Stimulated activated CD4-positive, alpha-beta T cell treated with anti-CD3 and anti-CD28 coated beads, Interleukin-2, amount 100 ng/mL, for 24 hours (primary cell): Measurements from ENCODE around the gene TTC7B.

Experiments used
- DNase-seq, 2 donors: peaks; one replicate each; pipeline ENCODE4 v3.0.0-alpha.2; 2020

The TTC7B gene

DNA sequence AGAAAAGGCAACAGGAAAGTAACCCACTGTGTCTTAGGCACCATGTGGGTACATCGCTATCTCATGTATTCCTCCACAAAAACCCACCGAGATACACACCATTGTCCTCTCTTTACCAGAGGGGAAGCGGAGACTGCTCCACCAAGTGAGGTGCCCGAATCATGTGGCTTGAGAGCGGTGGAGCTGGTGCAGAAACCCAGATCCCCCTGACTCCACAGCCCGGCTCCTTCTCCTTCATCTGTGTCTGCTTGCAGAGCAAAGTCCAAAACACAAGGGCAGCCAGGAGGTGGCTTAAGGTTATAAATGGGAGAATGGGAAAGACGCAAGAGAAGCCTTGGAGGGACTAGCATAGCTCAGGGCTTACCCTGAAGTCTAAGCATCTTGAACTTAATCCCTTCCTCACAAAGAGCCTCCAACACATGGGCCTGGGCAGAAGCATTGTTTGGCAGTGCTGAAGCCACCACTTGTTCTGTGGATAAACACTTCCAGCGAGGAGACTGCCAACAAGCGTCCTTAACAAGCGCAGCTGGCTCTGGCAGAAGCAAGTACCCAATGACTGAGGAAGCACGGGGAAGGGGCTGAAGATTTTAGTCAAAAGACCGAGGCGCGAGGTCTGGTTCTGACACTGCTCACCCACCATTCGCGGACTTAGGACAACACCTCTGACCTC, 83.0 kb downstream of the TTC7B start:
- no peak for DNase-seq

DNA sequence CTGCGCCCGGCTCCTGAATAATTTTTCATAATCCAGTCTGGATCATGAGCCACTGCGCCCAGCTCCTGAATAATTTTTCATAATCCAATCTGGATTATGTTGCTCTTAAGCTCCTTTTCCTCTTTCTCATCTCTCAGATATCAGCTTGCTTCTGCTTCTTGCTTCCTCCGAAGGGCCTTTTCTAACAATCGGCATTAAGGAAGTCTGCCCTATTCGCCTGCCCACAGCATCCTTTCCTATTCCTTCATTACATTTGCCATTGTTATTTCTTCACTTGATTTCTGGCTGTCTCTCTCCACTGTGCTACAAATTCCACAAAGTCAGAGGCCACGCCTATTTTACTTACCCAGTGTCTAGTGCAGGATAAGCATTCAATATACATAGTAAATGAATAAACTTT, 83.5 kb downstream of the TTC7B start:
- no peak for DNase-seq

DNA sequence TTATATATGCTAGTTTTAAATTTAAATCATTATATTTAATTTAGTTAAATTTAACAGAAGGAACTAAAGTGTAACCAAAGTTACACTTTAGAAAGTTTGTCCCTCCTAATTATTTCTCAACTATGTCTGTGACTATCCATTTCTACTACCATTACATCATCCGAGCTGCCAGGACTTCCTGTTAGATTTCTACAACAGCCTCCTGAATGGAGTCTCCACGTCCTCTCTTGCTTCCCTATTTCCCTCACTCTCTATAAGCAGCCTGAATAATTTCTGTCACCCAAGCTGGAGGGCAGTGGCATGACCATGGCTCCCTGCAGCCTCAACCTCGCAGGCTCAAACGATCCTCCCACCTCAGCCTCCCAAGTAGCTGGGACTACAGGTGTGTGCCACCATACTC, 84.1 kb downstream of the TTC7B start:
- DNase-seq, result no peak

DNA sequence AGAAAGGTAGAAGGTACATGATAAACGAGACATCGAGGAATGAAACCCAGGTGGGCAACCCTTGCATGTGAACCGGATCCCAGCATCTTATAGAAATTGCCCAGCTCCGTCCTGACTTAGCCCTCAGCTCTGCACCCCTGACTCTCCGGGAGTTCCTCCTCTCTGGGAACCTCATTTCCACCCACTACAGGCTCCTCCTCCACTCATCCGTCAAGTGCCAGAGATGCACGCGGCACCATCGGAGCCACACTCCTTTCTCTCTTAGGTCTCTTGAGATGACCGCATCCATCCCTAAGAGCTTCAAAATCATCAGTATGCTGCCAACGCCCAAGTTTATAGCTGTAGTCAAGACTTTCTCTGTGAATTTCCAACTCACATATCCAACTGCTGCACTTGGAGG, 84.7 kb downstream of the TTC7B start:
- DNase-seq, result no peak

DNA sequence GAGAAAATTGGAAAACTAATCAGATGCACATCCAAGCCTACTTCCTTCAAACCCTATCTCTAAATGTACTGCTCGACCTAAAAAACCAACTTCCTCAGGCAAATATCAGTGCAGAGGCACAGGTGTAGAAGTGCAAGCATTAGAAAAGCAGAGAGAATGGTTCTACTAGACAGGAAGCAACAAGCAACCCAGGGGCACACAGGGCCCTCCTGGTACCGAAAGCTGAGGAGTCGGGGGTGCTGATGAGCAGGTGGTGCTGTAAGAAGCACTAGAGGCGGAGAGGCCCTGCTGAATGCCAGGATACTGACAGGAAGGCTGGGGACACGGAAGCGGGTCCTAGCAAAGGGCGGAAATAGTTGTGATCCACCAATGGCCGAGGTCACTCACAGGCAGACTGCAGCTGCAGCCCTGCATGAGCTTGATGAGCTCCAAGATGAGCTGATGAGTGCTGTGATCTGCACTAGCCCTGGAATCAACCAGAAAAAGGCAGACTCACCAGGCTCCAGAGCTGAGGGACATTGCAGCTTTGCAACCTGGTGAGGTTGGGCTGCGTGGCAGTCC, 85.9 kb downstream of the TTC7B start:
- DNase-seq, result no peak

DNA sequence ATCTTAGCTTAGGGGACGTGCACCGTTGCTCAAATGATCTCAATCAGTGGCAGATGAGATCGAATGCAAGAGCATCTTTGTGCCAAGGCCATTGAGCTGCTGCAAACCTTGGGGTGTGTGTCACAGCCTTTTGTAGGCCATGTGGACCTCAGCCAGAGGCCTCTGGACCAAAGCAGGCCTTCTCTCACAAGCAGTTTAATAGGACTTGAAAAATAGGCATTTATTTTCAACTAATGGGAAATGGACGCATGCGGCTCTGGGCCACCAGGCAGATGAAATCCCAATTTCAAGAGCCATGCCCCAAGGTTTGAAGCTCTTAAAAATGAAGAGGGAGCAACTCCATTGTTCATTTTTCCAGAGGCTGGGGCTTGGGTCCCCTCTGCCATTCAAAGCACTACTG, 87.3 kb downstream of the TTC7B start:
- no peak for DNase-seq

DNA sequence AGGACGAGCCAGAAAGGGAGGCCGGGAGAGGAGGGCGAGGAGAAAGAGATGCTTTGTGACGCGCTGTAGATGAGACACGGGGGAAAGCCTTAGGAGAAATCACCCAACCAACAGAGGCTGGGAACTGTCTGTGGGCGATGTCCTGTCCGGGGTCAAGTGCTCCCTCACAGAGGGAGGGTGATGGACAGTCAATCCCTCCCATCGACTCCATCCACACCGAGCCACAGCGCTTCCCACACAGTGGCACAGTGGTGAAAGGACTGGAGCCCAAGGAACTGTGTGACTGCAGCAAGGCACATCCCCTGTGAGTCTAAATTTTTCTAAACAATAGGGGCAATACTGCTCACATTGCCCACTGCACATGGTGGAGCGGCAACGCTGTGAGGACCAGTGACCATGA, 89.1 kb downstream of the TTC7B start:
- no peak for DNase-seq

DNA sequence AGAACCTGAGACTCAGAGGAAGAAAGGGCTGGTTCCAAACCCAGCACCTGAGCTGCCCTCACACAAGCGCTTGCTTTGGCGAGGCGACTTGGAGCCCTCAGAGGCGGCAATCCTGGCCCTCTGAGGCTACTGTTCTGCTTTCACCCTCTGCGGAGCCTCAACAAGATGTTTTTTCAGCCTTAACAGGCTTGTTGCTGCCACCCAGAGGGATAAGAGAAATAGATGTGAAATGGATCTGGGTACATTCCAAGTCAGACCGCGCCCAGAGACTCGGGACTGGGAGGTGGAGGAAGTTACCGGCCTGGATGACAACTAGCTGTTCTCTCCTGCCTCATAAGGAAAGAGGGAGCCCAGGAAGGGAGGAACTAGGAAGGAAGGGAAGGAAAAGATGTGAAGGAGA, 89.6 kb downstream of the TTC7B start:
- DNase-seq, result no peak

DNA sequence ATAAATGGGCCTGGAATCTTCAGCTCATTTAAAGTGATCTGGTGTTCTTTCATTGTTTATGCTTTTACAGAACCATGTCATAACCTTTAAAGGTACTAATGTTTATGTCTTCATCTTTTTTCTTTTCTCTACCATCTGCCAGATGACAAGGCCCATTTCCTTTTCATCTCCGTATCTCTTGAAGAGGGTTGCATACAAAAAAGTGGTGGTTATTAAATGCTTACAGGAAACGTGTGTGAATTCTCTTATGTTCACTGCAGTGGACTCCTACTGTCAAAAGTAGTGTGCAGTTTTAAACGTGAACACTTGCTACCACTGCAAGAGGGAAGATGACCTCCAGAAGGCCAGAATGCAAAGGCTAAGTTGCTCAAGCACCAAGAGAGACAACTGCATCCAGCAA, 91.4 kb downstream of the TTC7B start:
- DNase-seq, result no peak

DNA sequence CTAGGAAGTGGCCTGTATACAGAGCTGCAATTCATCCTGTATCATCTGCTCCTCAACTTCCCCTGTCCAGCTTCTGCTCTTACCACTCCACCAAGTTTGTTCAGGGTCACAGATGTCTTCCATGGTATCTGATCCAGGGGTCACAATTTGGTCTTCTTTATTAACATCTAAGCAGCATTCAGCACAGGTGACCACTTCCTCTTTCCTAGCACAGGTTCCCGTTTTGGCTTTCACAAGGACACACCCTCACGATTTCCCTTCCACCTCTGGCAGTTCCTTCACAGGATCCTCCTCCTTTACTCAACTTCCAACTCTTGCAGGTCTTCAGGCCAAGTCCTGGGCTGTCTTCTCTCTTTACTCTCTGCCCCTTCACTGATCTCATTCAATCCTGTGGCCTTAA, 93.6 kb downstream of the TTC7B start:
- DNase-seq, result no peak

DNA sequence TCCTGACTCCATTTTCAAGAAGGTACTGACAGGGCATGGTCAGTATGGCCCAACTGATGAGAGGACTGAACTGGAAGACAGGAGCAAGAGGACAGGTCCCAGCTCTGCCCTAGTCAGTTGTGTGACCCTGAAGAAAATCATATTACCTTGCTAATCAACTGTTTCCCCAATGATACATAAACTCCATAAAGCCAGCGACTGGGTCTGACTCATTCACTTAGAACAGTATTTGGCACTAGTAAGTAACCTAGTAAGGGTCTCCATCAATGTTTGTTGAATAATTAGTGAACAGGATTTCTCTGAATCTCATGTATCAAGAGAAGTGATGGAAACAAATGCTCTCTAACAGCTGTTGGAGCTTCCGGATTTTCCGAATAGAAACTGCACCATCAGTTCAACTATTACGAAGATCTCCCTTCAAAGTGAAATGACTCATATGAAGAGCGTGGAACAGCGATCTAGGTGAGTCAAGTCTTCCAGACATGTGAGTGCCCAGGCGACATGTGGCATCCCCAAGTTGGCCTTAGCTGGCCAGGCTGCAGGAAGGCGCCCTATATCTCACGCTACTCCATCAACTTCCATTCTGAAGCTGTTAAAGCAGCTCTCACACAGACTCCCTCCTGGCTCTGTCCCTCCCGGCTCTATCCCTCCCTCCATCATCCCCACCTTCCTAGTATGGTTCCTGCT, 94.5 kb downstream of the TTC7B start:
- DNase-seq, result no peak

DNA sequence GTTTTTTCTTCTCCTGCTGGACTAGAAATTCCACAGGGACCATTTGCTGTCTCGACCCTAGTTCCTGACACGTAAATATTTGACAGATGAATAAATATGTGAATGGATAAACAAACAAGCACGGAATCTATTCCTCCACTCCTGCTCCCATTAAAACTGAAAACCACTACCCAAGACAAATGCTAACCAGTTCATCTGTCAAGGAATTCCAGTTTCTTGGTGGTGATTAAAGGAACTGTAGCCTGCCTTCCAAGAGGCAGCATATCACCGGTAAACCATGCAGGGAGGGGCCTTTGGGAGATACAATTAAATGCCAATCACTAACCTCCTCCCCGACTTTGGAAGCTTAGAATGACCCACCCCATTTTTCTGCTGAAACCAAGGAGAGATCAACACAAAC, 95.4 kb downstream of the TTC7B start:
- no peak for DNase-seq

DNA sequence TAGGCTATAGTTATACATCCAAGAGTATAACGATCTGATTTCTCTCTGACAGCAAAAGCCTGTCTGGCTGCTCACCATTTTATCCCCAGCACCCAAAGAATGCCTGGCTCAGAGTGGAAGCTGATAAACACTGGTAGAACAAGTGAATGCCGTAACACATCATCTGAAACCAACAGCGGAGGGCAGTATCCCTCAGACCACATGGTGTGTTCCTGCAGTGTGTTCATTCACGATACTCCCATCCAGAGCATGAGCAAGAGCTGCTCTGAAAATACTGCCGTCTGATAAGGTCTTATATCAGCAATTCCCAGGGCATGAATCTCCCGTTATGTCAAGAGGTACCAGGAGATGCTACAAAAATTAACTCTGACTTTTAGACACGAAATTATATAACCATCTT, 95.9 kb downstream of the TTC7B start:
- DNase-seq, result no peak

DNA sequence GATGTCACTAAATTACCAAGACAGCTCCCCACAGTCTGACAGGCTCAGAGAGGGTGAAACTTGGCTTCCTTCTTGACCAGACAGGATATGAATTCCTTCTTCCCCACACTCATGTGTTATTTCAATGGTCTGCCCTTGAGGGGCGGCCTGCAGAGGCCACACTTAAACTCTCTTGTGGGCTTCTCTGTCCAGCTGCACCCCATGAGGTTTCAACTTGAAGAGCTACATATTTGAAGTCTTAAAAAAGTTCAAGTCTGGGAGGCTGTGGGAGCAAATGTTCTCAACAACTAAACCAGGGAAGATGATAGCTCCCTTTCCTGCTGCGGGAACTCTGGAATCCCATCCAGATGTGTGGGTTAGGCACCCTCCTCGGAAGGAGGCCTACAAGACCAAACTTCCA, 98.3 kb downstream of the TTC7B start:
- no peak for DNase-seq

DNA sequence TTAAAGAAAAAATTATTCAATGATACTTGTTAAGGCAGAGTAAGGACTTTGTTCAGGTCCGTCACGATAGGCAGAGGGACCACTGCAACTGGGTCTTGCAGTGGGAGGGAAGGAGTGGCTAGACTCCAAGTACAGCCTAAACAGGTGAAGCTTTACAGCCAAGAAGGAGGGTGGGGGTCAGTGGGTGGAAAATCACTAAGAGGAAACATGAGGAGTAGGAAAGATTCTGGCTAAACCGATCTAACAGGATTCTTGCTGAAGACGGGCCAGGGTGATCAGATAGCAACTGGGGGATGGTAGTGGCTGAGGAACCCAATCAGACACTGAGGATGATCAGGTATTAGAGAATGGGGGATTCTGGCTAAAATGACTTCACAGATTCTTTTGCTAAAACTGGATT, 100.2 kb downstream of the TTC7B start:
- no peak for DNase-seq

DNA sequence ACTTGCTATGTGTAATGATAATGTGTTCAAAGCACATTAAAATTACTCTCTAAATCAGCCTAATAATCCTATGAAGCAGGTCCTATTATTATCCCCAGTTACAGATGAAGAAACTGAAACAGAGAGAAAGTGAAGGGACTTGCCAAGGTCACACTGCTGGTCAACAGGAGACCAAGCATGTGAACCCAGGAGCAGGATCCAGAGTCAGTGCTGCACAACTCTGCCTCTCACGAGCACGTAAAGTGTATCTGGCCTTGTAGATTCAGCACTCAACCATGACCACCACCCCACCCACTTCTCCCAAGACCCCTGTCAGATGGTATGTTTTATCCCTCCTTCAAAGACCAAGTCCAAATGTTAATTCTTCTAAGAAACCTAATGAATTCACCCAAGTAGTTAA, 100.7 kb downstream of the TTC7B start:
- DNase-seq, result no peak

DNA sequence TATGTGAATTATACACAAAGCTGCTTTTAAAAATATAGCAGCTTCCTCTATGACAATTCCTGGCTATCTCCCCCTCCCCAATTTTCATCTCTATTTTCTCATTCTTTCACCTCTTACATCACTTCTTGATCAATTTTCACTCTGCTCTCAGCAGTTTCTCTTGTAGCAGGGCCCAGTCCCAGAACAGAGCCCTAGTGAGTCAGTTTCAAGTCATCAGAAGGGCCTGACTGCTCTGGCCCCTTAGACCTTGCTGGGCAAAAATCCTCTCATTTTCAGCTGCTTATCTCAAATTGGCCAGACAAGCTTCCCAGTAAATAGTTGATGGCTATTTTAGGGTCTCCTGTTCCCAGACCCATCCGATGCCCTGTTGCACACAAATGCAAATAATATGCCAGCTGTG, 101.4 kb downstream of the TTC7B start:
- DNase-seq, result no peak

DNA sequence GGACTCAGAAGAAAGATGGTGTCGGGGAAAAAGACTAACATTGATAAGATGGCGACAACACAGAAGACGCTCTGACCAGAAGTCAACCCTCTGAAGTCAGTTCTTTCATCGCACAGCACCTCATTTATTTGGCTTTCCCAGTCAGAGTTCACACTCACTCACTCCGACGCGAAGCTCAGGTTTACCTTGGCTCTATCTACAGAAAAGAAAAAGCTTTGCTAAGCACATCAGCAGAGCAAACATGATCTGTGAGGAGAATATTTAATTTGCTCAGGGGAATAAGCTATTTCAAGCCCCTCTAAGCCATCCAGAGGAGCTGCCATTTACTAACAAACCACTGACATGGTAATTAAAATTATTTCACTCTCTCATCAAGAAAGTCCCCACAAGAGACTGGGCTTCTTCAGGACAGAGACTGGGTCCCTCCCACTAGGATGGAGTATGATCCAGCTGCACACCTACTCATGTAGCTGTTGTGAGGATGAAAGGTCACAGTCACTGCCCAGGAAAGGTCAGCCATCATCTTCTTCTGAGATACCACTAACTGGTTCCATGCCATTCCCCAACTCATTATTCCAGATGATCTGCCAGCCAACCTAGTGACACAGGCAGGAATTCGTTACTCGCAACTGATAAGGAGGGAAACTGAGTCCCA, 111.4 kb downstream of the TTC7B start:
- DNase-seq, result no peak

DNA sequence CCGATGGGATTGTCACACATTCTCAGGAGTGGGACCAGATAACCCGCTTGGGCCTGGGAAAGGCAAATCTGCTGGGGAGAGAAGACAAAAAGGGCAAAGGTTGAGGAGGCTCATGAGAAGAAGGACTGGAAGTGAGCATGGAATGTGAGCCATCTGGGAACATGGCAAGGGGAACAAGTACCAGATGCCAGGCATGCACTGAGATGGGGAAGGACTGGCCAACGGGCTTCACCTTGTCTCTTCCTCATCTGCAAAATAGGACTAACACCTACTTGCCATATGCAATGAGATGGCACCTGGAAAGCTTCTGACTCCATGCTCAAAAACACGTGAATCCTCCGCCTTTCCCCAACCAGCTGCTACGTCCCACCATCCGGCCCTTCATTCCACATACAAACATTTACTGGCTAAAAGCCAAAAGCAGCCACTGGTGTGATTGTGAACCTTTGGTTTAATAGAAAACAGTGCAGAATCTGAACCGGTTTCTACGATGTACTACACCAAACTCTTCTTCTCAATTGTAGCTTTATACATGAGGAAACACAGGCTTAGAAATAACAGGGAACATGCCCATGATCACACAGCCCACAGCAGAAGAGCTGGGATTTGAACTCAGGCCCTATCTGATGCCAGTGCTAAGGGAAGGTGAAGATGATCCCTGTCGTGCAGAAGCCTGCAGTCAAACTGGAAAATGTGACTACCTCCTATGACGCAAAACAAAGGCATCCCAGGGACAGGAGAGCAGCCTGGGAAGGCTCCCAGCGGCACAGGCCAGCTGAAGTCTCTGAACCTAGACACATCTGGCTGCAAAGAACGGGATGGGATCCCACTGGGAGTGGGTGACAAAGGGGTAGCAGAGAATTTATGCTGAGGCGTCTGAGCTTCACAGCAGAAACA, 112.1 kb downstream of the TTC7B start:
- no peak for DNase-seq

DNA sequence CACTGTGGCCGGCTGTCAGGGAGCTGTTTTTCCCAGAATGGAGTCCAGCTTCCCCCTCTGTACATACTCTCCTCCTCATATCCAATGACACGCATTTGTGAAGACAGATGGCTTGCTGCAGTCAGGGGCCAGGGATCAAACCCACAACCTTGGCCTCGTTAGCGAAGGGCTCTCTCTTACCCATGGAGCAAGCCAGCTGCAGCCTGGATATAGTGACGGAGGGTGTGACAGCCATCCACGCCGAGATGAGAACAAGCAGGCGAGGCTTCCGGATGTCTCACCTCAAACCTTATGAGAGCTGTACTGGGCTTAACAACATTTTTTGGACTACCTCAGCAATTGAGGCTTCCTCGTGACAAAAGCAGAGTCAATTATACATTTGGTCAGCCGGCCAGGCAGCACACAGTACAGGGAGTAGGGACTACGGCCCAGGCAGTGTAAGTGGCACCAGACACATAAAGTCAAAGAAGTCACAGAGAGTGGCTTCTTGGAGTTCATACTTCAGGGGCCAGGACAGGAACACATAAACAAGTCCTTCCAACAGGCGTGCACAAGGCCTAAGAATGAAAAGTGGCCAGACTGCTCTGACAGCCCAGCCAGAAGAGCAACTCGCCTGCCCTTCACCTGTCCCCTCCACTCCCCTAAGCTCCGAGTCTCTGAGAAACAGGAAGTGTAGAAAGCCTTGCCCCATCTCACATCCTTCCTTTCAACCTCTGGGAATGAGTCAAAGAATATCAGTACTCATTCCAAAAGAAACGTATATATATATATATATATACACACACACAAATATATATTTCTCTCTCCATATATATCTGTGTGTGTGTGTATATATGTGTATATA, 115.1 kb downstream of the TTC7B start:
- no peak for DNase-seq

DNA sequence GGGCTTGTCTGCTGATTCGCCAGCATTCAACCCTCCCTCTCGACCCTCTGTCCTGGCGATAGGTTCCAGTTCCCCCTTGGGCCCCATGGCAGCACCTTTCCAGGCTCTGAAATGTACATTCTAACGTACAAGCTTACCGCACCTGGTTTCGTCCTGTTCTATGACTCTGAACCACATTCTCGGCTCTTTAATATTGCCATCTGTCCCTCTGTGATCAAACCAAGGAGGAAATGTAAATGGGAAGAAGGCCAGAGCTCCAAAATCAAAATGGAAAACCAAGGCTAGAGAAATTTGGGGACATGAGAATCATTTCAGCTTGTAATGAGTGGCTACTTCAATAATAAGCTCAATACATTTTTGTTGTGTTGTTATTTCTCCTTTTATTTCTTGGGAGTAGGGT, 117.2 kb downstream of the TTC7B start:
- DNase-seq, result no peak

DNA sequence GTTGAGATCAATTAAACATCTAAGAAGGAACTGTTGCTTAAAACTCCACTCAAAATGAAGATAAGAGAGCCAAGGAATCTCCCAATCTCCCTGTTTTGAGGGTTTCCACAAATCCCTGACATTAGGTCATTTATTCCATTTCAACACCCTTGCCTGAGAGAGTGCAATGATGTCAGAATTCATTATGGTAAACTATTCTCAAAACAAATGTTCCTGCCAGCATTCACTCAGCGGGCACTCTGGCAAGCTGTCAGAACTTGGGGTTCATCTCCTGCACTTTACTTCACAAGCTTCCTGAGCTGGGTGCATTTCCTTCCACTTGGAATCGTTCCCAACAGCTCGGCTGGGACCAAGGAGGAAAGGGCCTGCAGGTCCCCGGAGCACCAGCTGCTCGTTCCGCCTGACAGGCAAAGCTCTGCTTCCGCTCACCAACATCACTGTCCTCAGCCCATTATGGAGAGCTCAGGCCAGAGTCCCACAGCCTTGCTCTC, 117.8 kb downstream of the TTC7B start:
- no peak for DNase-seq
